Right cardiac atrium (tissue), 5 donors: ENCODE data around the gene ABCC1. TPM values are rescaled to one million over a fixed set of nuclear protein-coding genes. Genes with fewer than 3 reads are reported as not detected.

Experiments used
- ATAC-seq, 2 donors: fragments of 200-7000 bp; cut with Tn5 transposase; one replicate each; pipeline versions ENCODE4 v1.8.0 to v1.9.1; 2020; ENCODE audit warnings: moderate library complexity in 2 of 2, mild to moderate bottlenecking in 1 of 2
- DNase-seq, 3 donors: peaks; one replicate each; pipeline ENCODE4 v3.0.0-alpha.2; 2020
- H3K27ac ChIP-seq: one replicate; pipeline ENCODE4 v1.5.1; 2013; ENCODE audit warnings: mild to moderate bottlenecking, low read length, control low read depth, moderate library complexity
- H3K27me3 ChIP-seq: one replicate; pipeline ENCODE4 v1.6.1; 2013; ENCODE audit not compliant: control insufficient read depth, insufficient read depth
- H3K4me1 ChIP-seq: one replicate; pipeline ENCODE4 v1.6.1; 2013; ENCODE audit warnings: low read length; ENCODE audit not compliant: control insufficient read depth, insufficient read depth
- H3K4me3 ChIP-seq: one replicate; pipeline ENCODE4 v1.5.1; 2013; ENCODE audit warnings: low read length, control low read depth
- H3K9me3 ChIP-seq: one replicate; pipeline ENCODE4 v1.6.1; 2013; ENCODE audit warnings: low read length; ENCODE audit not compliant: control insufficient read depth
- WGBS: extraction: QIAGEN DNeasy Blood & Tissue Kit; methylation state at CpG from one replicate; pipeline ENCODE4 v1.1.7; 2013; 5-methylcytosine and 5-hydroxymethylcytosine counted together
- intact Hi-C, 4 donors: fragments of 100-400 bp; cut with DNase I; formaldehyde crosslinking; loops; one replicate each; pipeline versions ENCODE4 v1.11.0 to v1.14.0; 2022 to 2023
- polyA plus RNA-seq: library from polyadenylated mRNA; stranded (reverse); fragments of 200-250 nt; gene quantifications from one replicate; pipeline ENCODE4 v1.2.3, GENCODE V29; 2013
- total RNA-seq, 4 donors: library from RNA; stranded (reverse); fragmentation: NEBNext Ultra II Directional; extraction: Animal tissue kit (Norgen Biotek cat#: 25700); gene quantifications; one replicate each; pipeline ENCODE4 v1.2.1, GENCODE V29; 2021
- donor health status: healthy with polysubstance abuse.
- donor health status: DM: no; HTN: yes; CAD: no.
- donor health status: DM: no; HTN: no; CAD: no.
- donor health status: DM: no; HTN: yes; CAD: no; lungs with severe emphysema.
- donor health status: DM: yes; HTN: yes; CAD: no.

The ABCC1 gene
- total and polyA plus RNA-seq, 5 donors = 9.7 to 30.9 (median 24.4) TPM

- ATAC-seq (no peak), DNase-seq (no peak)
- peaks cover 19% of the 10 kb centered on the region for H3K4me1 ChIP-seq
- H3K27me3 ChIP-seq = no peaks in the 10 kb centered on the region
- peaks cover 2% of the 10 kb centered on the region for H3K9me3 ChIP-seq
- 93% methylated on average over 7 of the region's 7 CpGs for whole genome bisulfite sequencing
- intact Hi-C loops = no loop called here
- H3K4me3 ChIP-seq = no peak overlapping the region
- no peak overlapping the region for H3K27ac ChIP-seq
Observed at GRCh38 chr16:15970743-15971439, 21.5 kb downstream of the ABCC1 start.

- H3K4me3 ChIP-seq = no peak overlapping the region
- intact Hi-C loops = no loop called here
- ATAC-seq (no peak), DNase-seq (no peak)
- H3K27me3 ChIP-seq = no peaks in the 10 kb centered on the region
- peaks cover 2% of the 10 kb centered on the region for H3K9me3 ChIP-seq
- 83% methylated on average over 9 of the region's 9 CpGs for whole genome bisulfite sequencing
- no peak overlapping the region for H3K27ac ChIP-seq
- peaks cover 24% of the 10 kb centered on the region for H3K4me1 ChIP-seq
Observed at GRCh38 chr16:15971440-15971815, 22.0 kb downstream of the ABCC1 start.

GRCh38 chr16:15972046-15972868, 22.8 kb downstream of the ABCC1 start:
- H3K4me1 ChIP-seq = peaks cover 22% of the 10 kb centered on the region
- intact Hi-C loops = no loop called here
- H3K27ac ChIP-seq = no peak overlapping the region
- H3K27me3 ChIP-seq = no peaks in the 10 kb centered on the region
- no peak for DNase-seq
- H3K9me3 ChIP-seq = peaks cover 2% of the 10 kb centered on the region
- no peak for ATAC-seq
- 73% methylated on average over 3 of the region's 3 CpGs for WGBS
- no peak overlapping the region for H3K4me3 ChIP-seq

- Histone ChIP-seq H3K4me1 (peaks cover 25% of the 10 kb centered on the region), H3K9me3 (peaks cover 2% of the 10 kb centered on the region), H3K4me3 (no peak overlapping the region), H3K27me3 (no peaks in the 10 kb centered on the region), H3K27ac (no peak overlapping the region)
- intact Hi-C loops = no loop called here
- no peak for DNase-seq
- WGBS = 85% methylated on average over 5 of the region's 5 CpGs
- no peak for ATAC-seq
Observed at GRCh38 chr16:15973421-15973820, 24.0 kb downstream of the ABCC1 start.

- Histone ChIP-seq H3K27me3 (no peaks in the 10 kb centered on the region), H3K27ac (no peak overlapping the region), H3K9me3 (peaks cover 2% of the 10 kb centered on the region), H3K4me1 (peaks cover 25% of the 10 kb centered on the region), H3K4me3 (no peak overlapping the region)
- intact Hi-C loops = no loop called here
- no peak for ATAC-seq
- WGBS = 49% methylated on average over 2 of the region's 2 CpGs
- no peak for DNase-seq
Observed at GRCh38 chr16:15974057-15974456, 24.6 kb downstream of the ABCC1 start.

- no peaks in the 10 kb centered on the region for H3K27me3 ChIP-seq
- ATAC-seq (no peak), DNase-seq (no peak)
- peak overlapping the region; percentile 3 for H3K27ac ChIP-seq
- intact Hi-C loops = no loop called here
- H3K9me3 ChIP-seq = peaks cover under 1% of the 10 kb centered on the region
- H3K4me3 ChIP-seq = no peak overlapping the region
- H3K4me1 ChIP-seq = peaks cover 22% of the 10 kb centered on the region
- WGBS = 82% methylated on average over 5 of the region's 5 CpGs
Observed at GRCh38 chr16:15975172-15975571, 25.8 kb downstream of the ABCC1 start.

- H3K27ac ChIP-seq = peak overlapping the region; percentile 44
- H3K4me3 ChIP-seq = no peak overlapping the region
- intact Hi-C loops = no loop called here
- H3K9me3 ChIP-seq = no peaks in the 10 kb centered on the region
- ATAC-seq = peak in 1 of 2 donors; percentile 6
- 67% methylated on average over 5 of the region's 5 CpGs for WGBS
- no peaks in the 10 kb centered on the region for H3K27me3 ChIP-seq
- no peak for DNase-seq
- H3K4me1 ChIP-seq = peaks cover 22% of the 10 kb centered on the region
Observed at GRCh38 chr16:15976225-15976812, 26.9 kb downstream of the ABCC1 start.

- peak overlapping the region; percentile 56 for H3K27ac ChIP-seq
- no peaks in the 10 kb centered on the region for H3K9me3 ChIP-seq
- H3K4me3 ChIP-seq = no peak overlapping the region
- DNase-seq (peak; percentile 64 to 71 (median 68)), ATAC-seq (peak; percentile 80 to 91)
- H3K4me1 ChIP-seq = peaks cover 22% of the 10 kb centered on the region
- intact Hi-C loops = no loop called here
- 70% methylated on average over 7 of the region's 7 CpGs for WGBS
- no peaks in the 10 kb centered on the region for H3K27me3 ChIP-seq
Observed at GRCh38 chr16:15976929-15977637, 27.7 kb downstream of the ABCC1 start.

- ATAC-seq (no peak), DNase-seq (no peak)
- H3K4me1 ChIP-seq = peaks cover 18% of the 10 kb centered on the region
- no peak overlapping the region for H3K4me3 ChIP-seq
- H3K27ac ChIP-seq = no peak overlapping the region
- no peaks in the 10 kb centered on the region for H3K27me3 ChIP-seq
- intact Hi-C loops = loop anchor here in 1 of 4 donors (10.0 kb wide), 1 partner anchor 65 kb away; no protein-coding TSS in a partner anchor
- WGBS = 85% methylated on average over 3 of the region's 3 CpGs
- no peaks in the 10 kb centered on the region for H3K9me3 ChIP-seq
Observed at GRCh38 chr16:15979801-15980200, 30.4 kb downstream of the ABCC1 start.

GRCh38 chr16:15980329-15980728, 30.9 kb downstream of the ABCC1 start:
- WGBS = 68% methylated on average over 3 of the region's 3 CpGs
- Histone ChIP-seq H3K4me3 (no peak overlapping the region), H3K4me1 (peaks cover 15% of the 10 kb centered on the region), H3K27ac (no peak overlapping the region), H3K9me3 (no peaks in the 10 kb centered on the region), H3K27me3 (no peaks in the 10 kb centered on the region)
- DNase-seq (no peak), ATAC-seq (peak in 1 of 2 donors; percentile 26)
- intact Hi-C loops = loop anchor here in 1 of 4 donors (10.0 kb wide), 1 partner anchor 64 kb away; no protein-coding TSS in a partner anchor
